ENCODE measurements around the gene CATSPERZ.

CATSPERZ gene

GRCh38 chr11:64342869-64343745 lies 42.9 kb downstream of the CATSPERZ start:
- DNase-seq, result no peak

- peak in 1 of 2 experiments; percentile 7 for DNase-seq
These were observed 43.8 kb downstream of the CATSPERZ start for GRCh38 chr11:64343767-64344559.

GRCh38 chr11:64344787-64345186 lies 44.6 kb downstream of the CATSPERZ start:
- no peak for DNase-seq

- DNase-seq, result peak in 1 of 2 experiments; percentile 18
These were observed 47.2 kb downstream of the CATSPERZ start for GRCh38 chr11:64347193-64347867.

- no peak for DNase-seq
These were observed 48.3 kb downstream of the CATSPERZ start for GRCh38 chr11:64348383-64349024.

- DNase-seq, result no peak
These were observed 48.8 kb downstream of the CATSPERZ start for GRCh38 chr11:64349025-64349387.

GRCh38 chr11:64349404-64349803 lies 49.2 kb downstream of the CATSPERZ start:
- DNase-seq, result no peak

- no peak for DNase-seq
These were observed 51.0 kb downstream of the CATSPERZ start for GRCh38 chr11:64351136-64351631.

GRCh38 chr11:64352099-64352994 lies 52.2 kb downstream of the CATSPERZ start:
- no peak for DNase-seq

- no peak for DNase-seq
These were observed 53.0 kb downstream of the CATSPERZ start for GRCh38 chr11:64352995-64353714.

- no peak for DNase-seq
These were observed 53.8 kb downstream of the CATSPERZ start for GRCh38 chr11:64353715-64354506.

Measured in AML-193 (cell line).